H1 (cell line): ENCODE results near the gene XPO6. TPM values are rescaled to one million over a fixed set of nuclear protein-coding genes. Genes with fewer than 3 reads are reported as not detected.

Experiments used
- BRCA1 ChIP-seq: IDR thresholded peaks from 2 replicates; pipeline ENCODE4 v1.6.1; 2012; ENCODE audit warnings: low read depth, low read length, improper control_type of control experiment
- CHD7 ChIP-seq: fragments of 300-600 bp; sonication (generic); IDR thresholded peaks from 2 replicates; pipeline ENCODE4 v1.7.1; 2012; ENCODE audit warnings: low read length, moderate library complexity, mild to moderate bottlenecking, inconsistent platforms; ENCODE audit not compliant: insufficient replicate concordance
- POLR2AphosphoS5 ChIP-seq: IDR thresholded peaks from 2 replicates; pipeline ENCODE4 v1.6.1; 2011; ENCODE audit warnings: low read depth, low read length
- POU5F1 ChIP-seq: IDR thresholded peaks from 2 replicates; pipeline ENCODE4 v1.6.1; 2011; ENCODE audit warnings: low read depth, mild to moderate bottlenecking, low read length, moderate library complexity
- USF2 ChIP-seq: IDR thresholded peaks from 2 replicates; pipeline ENCODE4 v1.6.1; 2011; ENCODE audit warnings: low read length, improper control_type of control experiment
- polyA plus RNA-seq, 7 experiments: library from polyadenylated mRNA; depleted of rRNA in 3 of 7; stranded (reverse) in 5 of 7; unstranded in 2 of 7; fragments of >200 nt in 5 of 7; fragments of 200-250 nt in 2 of 7; gene quantifications; 1 replicate in 5 of 7; 2 replicates in 1 of 7; 4 replicates in 1 of 7; pipeline versions ENCODE4 v1.2.1 to v1.2.3, GENCODE V29; 2011 to 2013; ENCODE audit warnings: missing spikeins in 2 of 7, mixed read lengths in 2 of 7
- total RNA-seq: library from RNA; stranded (reverse); fragmentation: NEBNext Ultra II Directional; extraction: Animal tissue kit (Norgen Biotek cat#: 25700); gene quantifications from 2 replicates; pipeline ENCODE4 v1.2.1, GENCODE V29; 2021

The XPO6 gene
- total and polyA plus RNA-seq, 2 of the 8 experiments (the other 6 are each of a cell fraction or from before 2014, with no cell fraction given): 152 to 254 TPM

GRCh38 chr16:28250999-28251398 lies 39.2 kb upstream of the XPO6 start (continued):
- TF ChIP-seq CHD7 (no peak), BRCA1 (no peak), POU5F1 (no peak), USF2 (no peak), POLR2AphosphoS5 (no peak)
